Activated CD8-positive, alpha-beta memory T cell treated with anti-CD3 and anti-CD28 coated beads, Interleukin-2, amount 50 U/mL, for 1 hour (primary cell): Measurements from ENCODE around the gene LAMTOR5.

Experiments
- DNase-seq: peaks from one replicate; pipeline ENCODE4 v3.0.0-alpha.2; 2020; ENCODE audit errors: extremely low read depth

Gene LAMTOR5

DNA sequence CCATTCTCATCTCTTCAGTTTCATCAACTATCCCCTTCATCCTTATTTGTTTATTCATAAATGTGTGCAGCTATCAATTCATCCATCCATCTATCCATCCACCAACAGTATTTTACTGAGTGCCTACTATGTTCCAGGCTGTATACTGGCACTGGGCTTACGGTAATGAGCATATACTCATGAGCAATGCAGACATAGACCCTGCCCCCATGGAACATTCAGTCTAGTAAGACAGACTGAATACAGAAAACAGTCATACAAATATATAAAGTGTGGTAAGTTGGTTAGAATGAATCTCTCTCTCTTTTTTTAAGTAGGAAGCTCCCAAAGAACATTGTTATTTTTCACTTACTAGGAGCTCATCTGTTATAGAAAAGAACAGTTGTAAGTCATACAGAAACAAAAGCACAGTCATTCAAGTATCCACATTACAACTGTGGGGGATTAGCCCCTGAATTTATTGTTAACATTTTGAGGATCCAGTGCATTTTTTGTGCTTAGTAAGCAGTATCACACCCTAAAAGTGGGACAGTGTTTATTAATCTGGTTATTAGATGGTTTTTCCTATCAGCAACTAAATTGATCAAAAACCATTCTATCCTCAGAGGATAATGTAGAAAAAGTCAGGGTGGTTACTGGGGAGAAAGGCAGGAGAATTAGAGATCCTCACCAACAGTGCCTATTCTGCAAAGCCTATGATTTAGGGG, 20.3 kb downstream of the LAMTOR5 start:
- no peak for DNase-seq

DNA sequence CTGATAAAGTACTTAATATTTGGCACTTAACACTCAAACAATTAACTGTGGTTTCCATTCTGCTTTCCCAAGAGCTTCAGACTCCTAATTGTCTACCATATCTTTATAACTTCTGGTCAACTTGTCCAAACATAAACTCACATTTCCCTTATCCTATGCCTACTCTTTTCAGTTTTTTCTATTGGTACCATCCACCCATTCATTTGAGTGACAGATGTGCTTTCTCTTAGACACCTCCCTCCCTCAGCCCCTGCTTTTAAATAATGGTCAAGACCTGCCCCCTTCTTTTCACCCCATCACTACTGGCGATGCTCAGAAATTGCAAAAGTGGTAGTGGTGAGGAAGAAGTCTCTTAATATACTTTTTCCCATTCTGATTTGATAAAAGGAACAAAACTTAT, 22.1 kb downstream of the LAMTOR5 start:
- no peak for DNase-seq

GRCh38 chr1:110384581-110385321, 22.7 kb downstream of the LAMTOR5 start:
- DNase-seq, result no peak

DNA sequence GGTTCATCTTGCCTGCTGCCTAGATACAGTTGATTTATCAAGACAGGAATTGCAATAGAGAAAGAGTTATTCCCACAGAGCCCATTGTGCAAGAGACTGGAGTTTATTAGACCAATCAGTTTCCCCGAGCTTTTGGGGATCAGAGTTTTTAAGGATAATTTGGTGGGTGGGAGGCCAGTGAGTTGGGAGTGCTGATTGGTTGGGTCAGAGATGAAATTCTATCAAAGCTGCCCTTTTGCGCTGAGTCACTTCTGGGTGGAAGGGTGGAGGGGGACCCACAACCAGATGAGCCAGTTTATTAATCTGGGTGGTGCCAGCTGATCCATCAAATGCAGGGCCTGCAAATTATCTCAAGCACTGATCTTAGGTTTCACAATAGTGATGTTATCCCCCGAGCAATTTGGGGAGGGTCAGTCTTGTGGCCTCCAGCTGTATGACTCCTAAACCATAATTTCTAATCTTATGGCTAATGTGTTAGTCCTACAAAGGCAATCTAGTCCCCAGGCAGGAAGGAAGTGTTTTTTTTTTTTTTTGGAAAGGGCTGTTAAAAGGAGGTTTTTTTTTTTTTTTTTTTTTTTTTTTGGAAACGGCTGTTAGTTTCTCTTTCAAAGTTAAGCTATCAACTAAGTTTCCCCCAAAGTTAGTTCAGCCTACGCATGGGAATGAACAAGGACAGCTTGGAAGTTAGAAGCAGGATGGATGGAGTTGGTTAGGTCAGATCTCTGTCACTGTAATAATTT, 24.1 kb downstream of the LAMTOR5 start:
- no peak for DNase-seq

DNA sequence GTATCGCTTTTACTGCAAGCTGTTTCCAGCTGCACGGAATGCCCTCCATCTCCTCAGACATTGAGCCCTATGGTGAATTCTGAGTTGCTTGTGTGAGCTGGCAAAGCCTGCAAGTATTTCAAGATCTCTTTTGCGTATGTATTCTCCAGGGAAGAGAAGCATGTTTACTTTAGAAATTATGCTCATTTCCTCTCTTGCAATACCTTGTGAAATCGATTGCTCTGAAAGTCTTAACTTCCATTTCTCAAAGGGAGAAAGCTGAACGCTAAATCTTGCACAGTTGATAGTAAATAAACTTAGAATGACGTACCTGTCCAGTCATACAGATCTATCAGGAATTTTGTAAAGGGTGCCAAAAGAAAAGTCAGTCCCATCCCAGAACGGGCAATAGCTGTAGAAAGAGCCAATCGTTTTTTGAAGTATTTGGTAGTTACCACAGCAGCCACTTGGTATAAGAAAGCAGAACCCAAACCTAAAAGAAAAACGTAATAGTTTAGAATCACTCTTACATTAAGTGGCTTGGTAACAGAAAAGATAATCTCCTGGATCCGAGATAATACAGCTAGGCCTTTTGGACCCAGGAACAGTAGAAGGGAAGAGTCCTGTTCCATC, 26.7 kb downstream of the LAMTOR5 start:
- no peak for DNase-seq

- no peak for DNase-seq
Measured at GRCh38 chr1:110375490-110375889, 32.0 kb downstream of the LAMTOR5 start.

- no peak for DNase-seq
Measured at GRCh38 chr1:110370827-110371226, 36.7 kb downstream of the LAMTOR5 start.

GRCh38 chr1:110364221-110364620, 43.3 kb downstream of the LAMTOR5 start:
- no peak for DNase-seq

GRCh38 chr1:110361856-110362255, 45.6 kb downstream of the LAMTOR5 start:
- DNase-seq, result no peak

DNA sequence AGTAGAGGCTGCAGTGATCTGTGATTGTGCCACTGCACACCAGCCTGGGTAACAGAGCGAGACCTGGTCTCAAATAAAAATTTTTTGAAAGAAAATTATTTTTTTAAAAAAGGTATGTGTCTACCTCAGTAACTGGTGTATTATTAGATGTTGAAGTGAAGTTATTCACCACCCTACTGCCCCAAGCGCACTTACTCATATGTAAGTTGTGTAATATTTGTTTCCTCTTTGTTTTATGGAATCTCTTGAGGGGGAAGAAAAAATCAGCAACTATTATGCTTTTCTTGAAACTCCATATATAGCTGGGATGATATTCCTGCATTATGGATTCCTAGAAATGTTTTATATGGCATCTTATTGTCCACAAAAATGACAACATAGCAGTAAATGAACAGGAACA, 47.1 kb downstream of the LAMTOR5 start:
- DNase-seq, result no peak

DNA sequence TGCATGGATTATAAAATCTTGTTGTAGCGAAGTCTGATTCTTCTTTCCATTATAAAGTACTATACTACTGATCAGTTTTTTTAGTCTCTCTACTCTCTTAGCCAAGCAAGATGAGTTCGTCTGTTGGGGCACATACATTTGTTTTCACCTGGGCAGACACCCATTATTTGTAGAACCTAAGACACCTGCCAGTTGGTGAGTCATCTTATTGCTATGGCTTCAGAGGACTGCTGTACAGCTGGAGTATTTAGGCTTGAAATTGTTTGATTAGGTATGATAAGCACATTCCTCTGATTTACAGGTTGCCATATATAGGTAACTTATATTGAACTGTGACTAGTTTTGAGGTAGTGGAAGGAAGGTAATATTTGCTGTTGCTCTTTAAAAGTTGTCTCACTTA, 51.1 kb downstream of the LAMTOR5 start:
- DNase-seq, result no peak

DNA sequence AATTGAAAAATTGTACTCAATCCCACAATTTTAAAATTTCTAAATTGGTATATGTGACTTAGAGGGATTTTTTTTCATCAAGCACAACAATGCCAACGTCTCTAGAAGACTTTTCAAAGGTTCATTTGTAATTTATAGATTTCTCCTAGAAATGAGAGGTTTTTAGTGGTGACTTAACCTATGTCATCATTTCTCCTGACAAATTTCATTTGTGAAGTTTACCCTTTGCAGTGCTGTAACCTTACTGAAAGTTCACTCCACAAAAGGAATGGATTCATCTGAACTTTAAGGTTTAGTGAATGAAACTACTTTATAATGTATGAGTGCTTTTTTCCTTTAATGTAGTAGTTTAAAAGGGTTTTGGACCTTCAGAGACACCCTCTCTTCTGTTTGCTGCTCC, 52.2 kb downstream of the LAMTOR5 start:
- no peak for DNase-seq
